ENCODE measurements around the gene TUBGCP6.

TUBGCP6 gene

GRCh38 chr22:50197856-50198623 is 46.8 kb downstream of the TUBGCP6 start:
- no peak overlapping the region for H3K27ac ChIP-seq
- TF ChIP-seq CTCF (conservative IDR thresholded peaks at IDR 0.05; ENCODE audit: low read depth, low read length) = no peak
- H4K20me1 ChIP-seq (ENCODE audit: insufficient read depth) = no peaks in the 10 kb centered on the region
- H3K4me1 ChIP-seq (ENCODE audit: low read depth, poor library complexity, severe bottlenecking) = no peaks in the 10 kb centered on the region
- H2AFZ ChIP-seq (ENCODE audit: low read depth) = no peak overlapping the region
- H3K9ac ChIP-seq = no peak overlapping the region
- H3K79me2 ChIP-seq (ENCODE audit: insufficient read depth, low read depth) = peaks cover 5% of the 10 kb centered on the region; the same call in 1 of the 2 replicates
- H3K4me3 ChIP-seq (IDR thresholded peaks at IDR 0.05; ENCODE audit: insufficient read depth, low read depth, low read length) = no peak overlapping the region
- no peaks in the 10 kb centered on the region for H3K36me3 ChIP-seq (ENCODE audit: insufficient read depth)
- no peak overlapping the region for H3K4me2 ChIP-seq
- no peaks in the 10 kb centered on the region for H3K27me3 ChIP-seq (ENCODE audit: insufficient read depth, low read depth)

- H3K9ac ChIP-seq = no peak overlapping the region
- peaks cover 3% of the 10 kb centered on the region for H3K4me1 ChIP-seq (ENCODE audit: low read depth, poor library complexity, severe bottlenecking)
- peaks cover 3% of the 10 kb centered on the region; the same call in 1 of the 2 replicates for H3K79me2 ChIP-seq (ENCODE audit: insufficient read depth, low read depth)
- H3K4me2 ChIP-seq = no peak overlapping the region
- H3K36me3 ChIP-seq (ENCODE audit: insufficient read depth) = no peaks in the 10 kb centered on the region
- H3K27ac ChIP-seq = no peak overlapping the region
- no peak overlapping the region for H3K4me3 ChIP-seq (IDR thresholded peaks at IDR 0.05; ENCODE audit: insufficient read depth, low read depth, low read length)
- no peak overlapping the region for H2AFZ ChIP-seq (ENCODE audit: low read depth)
- TF ChIP-seq CTCF (conservative IDR thresholded peaks at IDR 0.05; ENCODE audit: low read depth, low read length) = no peak
- no peaks in the 10 kb centered on the region for H3K27me3 ChIP-seq (ENCODE audit: insufficient read depth, low read depth)
- H4K20me1 ChIP-seq (ENCODE audit: insufficient read depth) = no peaks in the 10 kb centered on the region
Observed at GRCh38 chr22:50197000-50197800, 47.6 kb downstream of the TUBGCP6 start.

- Histone ChIP-seq H3K36me3 (ENCODE audit: insufficient read depth) (no peaks in the 10 kb centered on the region), H3K4me3 (IDR thresholded peaks at IDR 0.05; ENCODE audit: insufficient read depth, low read depth, low read length) (no peak overlapping the region), H3K27ac (no peak overlapping the region), H3K27me3 (ENCODE audit: insufficient read depth, low read depth) (no peaks in the 10 kb centered on the region), H3K79me2 (ENCODE audit: insufficient read depth, low read depth) (peaks cover 10% of the 10 kb centered on the region; the same call in 1 of the 2 replicates), H3K9ac (no peak overlapping the region), H3K4me2 (no peak overlapping the region), H3K4me1 (ENCODE audit: low read depth, poor library complexity, severe bottlenecking) (peaks cover 12% of the 10 kb centered on the region), H4K20me1 (ENCODE audit: insufficient read depth) (no peaks in the 10 kb centered on the region), H2AFZ (ENCODE audit: low read depth) (no peak overlapping the region)
- TF ChIP-seq CTCF (conservative IDR thresholded peaks at IDR 0.05; ENCODE audit: low read depth, low read length) = no peak
Observed at GRCh38 chr22:50196256-50196655, 48.6 kb downstream of the TUBGCP6 start.

- Histone ChIP-seq H3K27me3 (ENCODE audit: insufficient read depth, low read depth) (no peaks in the 10 kb centered on the region), H4K20me1 (ENCODE audit: insufficient read depth) (no peaks in the 10 kb centered on the region), H3K79me2 (ENCODE audit: insufficient read depth, low read depth) (peaks cover 13% of the 10 kb centered on the region; the same call in 1 of the 2 replicates), H2AFZ (ENCODE audit: low read depth) (no peak overlapping the region), H3K9ac (no peak overlapping the region), H3K4me3 (IDR thresholded peaks at IDR 0.05; ENCODE audit: insufficient read depth, low read depth, low read length) (no peak overlapping the region), H3K36me3 (ENCODE audit: insufficient read depth) (no peaks in the 10 kb centered on the region), H3K4me1 (ENCODE audit: low read depth, poor library complexity, severe bottlenecking) (peaks cover 22% of the 10 kb centered on the region), H3K27ac (no peak overlapping the region), H3K4me2 (no peak overlapping the region)
- no peak for TF ChIP-seq CTCF (conservative IDR thresholded peaks at IDR 0.05; ENCODE audit: low read depth, low read length)
Observed at GRCh38 chr22:50194037-50194805, 50.6 kb downstream of the TUBGCP6 start.

All from KMS-11 (cell line).